22Rv1 (cell line): ENCODE results near the gene CARD9.

Source experiments
- ZFX ChIP-seq: fragments of 450-650 bp; IDR thresholded peaks from 2 replicates; pipeline ENCODE4 v1.6.1; 2017; ENCODE audit warnings: antibody characterized with exemption, borderline replicate concordance
- TF ChIP-seq, protein P1 (sequence below): fragments of 450-650 bp; IDR thresholded peaks from 2 replicates; pipeline ENCODE4 v1.5.1; 2017; ENCODE audit warnings: mild to moderate bottlenecking

DNA sequence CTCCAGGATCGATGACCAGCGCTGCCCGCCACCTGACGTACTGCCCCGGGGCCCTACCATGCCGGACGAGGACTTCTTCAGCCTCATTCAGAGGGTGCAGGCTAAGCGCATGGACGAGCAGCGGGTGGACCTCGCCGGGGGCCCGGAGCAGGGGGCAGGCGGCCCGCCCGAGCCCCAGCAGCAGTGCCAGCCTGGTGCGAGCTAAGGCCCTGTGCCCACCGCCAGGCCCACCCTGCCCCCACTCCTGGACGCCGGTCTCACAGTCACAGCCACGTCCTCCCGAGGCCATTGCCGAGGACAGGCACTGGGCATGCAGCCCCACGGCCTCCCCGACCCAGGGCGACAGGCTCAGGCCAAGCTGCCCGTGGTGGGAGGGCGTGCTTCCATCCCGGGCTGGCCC, 15.5 kb downstream of the CARD9 start:
- TF ChIP-seq, protein P1, sequence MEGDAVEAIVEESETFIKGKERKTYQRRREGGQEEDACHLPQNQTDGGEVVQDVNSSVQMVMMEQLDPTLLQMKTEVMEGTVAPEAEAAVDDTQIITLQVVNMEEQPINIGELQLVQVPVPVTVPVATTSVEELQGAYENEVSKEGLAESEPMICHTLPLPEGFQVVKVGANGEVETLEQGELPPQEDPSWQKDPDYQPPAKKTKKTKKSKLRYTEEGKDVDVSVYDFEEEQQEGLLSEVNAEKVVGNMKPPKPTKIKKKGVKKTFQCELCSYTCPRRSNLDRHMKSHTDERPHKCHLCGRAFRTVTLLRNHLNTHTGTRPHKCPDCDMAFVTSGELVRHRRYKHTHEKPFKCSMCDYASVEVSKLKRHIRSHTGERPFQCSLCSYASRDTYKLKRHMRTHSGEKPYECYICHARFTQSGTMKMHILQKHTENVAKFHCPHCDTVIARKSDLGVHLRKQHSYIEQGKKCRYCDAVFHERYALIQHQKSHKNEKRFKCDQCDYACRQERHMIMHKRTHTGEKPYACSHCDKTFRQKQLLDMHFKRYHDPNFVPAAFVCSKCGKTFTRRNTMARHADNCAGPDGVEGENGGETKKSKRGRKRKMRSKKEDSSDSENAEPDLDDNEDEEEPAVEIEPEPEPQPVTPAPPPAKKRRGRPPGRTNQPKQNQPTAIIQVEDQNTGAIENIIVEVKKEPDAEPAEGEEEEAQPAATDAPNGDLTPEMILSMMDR: no peak
- TF ChIP-seq ZFX: no peak
